GM21723 (cell line): Measurements from ENCODE around the gene CFAP107.
"Not testable (repeated sequence)": the region's sequence is repeated elsewhere in the genome, so short reads cannot be mapped to it uniquely, and the experiment has no call there.

Source experiments
- ATAC-seq: cut with Tn5 transposase; IDR thresholded peaks from one replicate; pipeline ENCODE4 v1.9.1; 2021; ENCODE audit warnings: mild to moderate bottlenecking, moderate library complexity; ENCODE audit not compliant: unreplicated experiment

CFAP107 gene

GRCh38 chr1:12745992-12746323 is at the start of gene CFAP107:
Gene CFAP107, plus strand, starts transcription at chr1:12746200. Its CDS starts 231 bp downstream, at chr1:12746431.
- ATAC-seq, result no peak

- no peak for ATAC-seq
Observed at GRCh38 chr1:12696658-12697057, 49.3 kb upstream of the CFAP107 start.

GRCh38 chr1:12697397-12697796 is 48.6 kb upstream of the CFAP107 start:
- no peak for ATAC-seq

- no peak for ATAC-seq
Observed at GRCh38 chr1:12703821-12704451, 42.1 kb upstream of the CFAP107 start.

- ATAC-seq, result no peak
Observed at GRCh38 chr1:12706061-12706460, 39.9 kb upstream of the CFAP107 start.

- no peak for ATAC-seq
Observed at GRCh38 chr1:12708396-12709090, 37.5 kb upstream of the CFAP107 start.

- no peak for ATAC-seq
Observed at GRCh38 chr1:12709091-12709491, 36.9 kb upstream of the CFAP107 start.

GRCh38 chr1:12709696-12710095 is 36.3 kb upstream of the CFAP107 start:
- no peak for ATAC-seq

- no peak for ATAC-seq
Observed at GRCh38 chr1:12711536-12711935, 34.5 kb upstream of the CFAP107 start.

GRCh38 chr1:12712076-12712475 is 33.9 kb upstream of the CFAP107 start:
- no peak for ATAC-seq

GRCh38 chr1:12712929-12713328 is 33.1 kb upstream of the CFAP107 start:
- ATAC-seq, result no peak

- ATAC-seq, result not testable (repeated sequence)
Observed at GRCh38 chr1:12713651-12714050, 32.3 kb upstream of the CFAP107 start.

- ATAC-seq, result no peak
Observed at GRCh38 chr1:12714710-12715475, 31.1 kb upstream of the CFAP107 start.

GRCh38 chr1:12715896-12716437 is 30.0 kb upstream of the CFAP107 start, which contains the start of gene AADACL3:
Gene AADACL3, plus strand, starts transcription at chr1:12716110. Its CDS starts 67 bp downstream, at chr1:12716177.
- ATAC-seq, result no peak

- ATAC-seq, result no peak
Observed at GRCh38 chr1:12717301-12717838, 28.6 kb upstream of the CFAP107 start.

- ATAC-seq, result no peak
Observed at GRCh38 chr1:12722626-12723025, 23.4 kb upstream of the CFAP107 start.

- no peak for ATAC-seq
Observed at GRCh38 chr1:12728391-12728790, 17.6 kb upstream of the CFAP107 start.

GRCh38 chr1:12730156-12730555 is 15.8 kb upstream of the CFAP107 start:
- no peak for ATAC-seq

GRCh38 chr1:12731084-12731483 is 14.9 kb upstream of the CFAP107 start:
- not testable (repeated sequence) for ATAC-seq

- ATAC-seq, result no peak
Observed at GRCh38 chr1:12734651-12735050, 11.3 kb upstream of the CFAP107 start.

GRCh38 chr1:12738934-12739333 is 7.1 kb upstream of the CFAP107 start:
- ATAC-seq, result no peak
